ENCODE measurements around the gene AXIN2. TPM values are rescaled to one million over a fixed set of nuclear protein-coding genes. Genes with fewer than 3 reads are reported as not detected.

AXIN2 gene
- total RNA-seq, 1 donor from 2014 or later, result 19.8 TPM

GRCh38 chr17:65550075-65550662 lies 11.3 kb downstream of the AXIN2 start:
- H3K9ac ChIP-seq (ENCODE audit: low read depth in 1 of 3, low read length in 3 of 3), result peak overlapping the region in 1 of 3 donors; percentile 33
- H3K9me3 ChIP-seq (ENCODE audit: control insufficient read depth in 3 of 3, low read length in 3 of 3), result no peaks in the 10 kb centered on the region
- H3K36me3 ChIP-seq (ENCODE audit: control insufficient read depth in 3 of 3, insufficient read depth in 3 of 3, low read length in 3 of 3), result peaks cover 3 to 7% (median 6%) of the 10 kb centered on the region in 3 donors
- no peaks in the 10 kb centered on the region for H3K27me3 ChIP-seq (ENCODE audit: control insufficient read depth in 3 of 3, insufficient read depth in 3 of 3, low read length in 3 of 3)
- peak overlapping the region in 1 of 3 donors; percentile 13 for H3K4me3 ChIP-seq (ENCODE audit: low read length in 3 of 3)
- peaks cover 48 to 73% (median 72%) of the 10 kb centered on the region in 3 donors for H3K4me1 ChIP-seq (ENCODE audit: control insufficient read depth in 3 of 3, insufficient read depth in 3 of 3, low read length in 3 of 3)
- H3K27ac ChIP-seq (ENCODE audit: low read depth, low read length), result peak overlapping the region; percentile 62

DNA sequence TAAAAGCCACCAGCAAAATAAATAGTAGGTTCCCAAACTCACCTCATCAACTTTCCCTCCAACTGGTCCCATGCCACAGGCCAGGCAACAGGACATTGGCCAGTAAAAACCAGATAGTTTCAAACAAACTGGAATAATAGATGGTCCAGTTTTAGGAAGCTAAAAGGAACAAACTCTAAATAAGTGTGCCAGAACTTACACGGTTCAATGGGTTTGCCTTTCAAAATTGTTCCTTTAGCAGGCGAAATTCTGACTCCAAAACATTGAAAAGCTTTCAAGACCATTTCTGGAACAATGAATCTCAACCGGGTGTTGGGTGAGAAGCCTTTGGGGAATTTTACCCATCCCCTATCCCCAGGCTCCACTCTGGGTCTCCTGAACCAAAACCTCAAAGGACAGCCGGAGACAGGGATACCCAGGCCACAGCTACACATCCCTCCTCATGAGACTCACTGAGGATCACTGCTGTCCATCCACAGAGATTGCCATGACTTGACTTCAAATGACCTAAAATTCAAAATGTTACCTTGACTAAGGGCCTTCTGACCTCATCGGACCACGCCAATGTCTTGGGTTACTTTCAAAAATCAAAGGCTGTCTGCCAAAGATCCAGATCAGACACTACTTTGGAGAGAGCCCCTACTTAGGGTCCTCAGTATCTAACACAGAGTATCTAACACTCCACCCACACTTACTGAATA lies 13.0 kb downstream of the AXIN2 start:
- H3K9ac ChIP-seq (ENCODE audit: low read depth in 1 of 3, low read length in 3 of 3), result no peak overlapping the region
- H3K27ac ChIP-seq (ENCODE audit: low read depth, low read length), result peak overlapping the region; percentile 95
- H3K36me3 ChIP-seq (ENCODE audit: control insufficient read depth in 3 of 3, insufficient read depth in 3 of 3, low read length in 3 of 3), result peaks cover 3 to 7% (median 6%) of the 10 kb centered on the region in 3 donors
- H3K4me3 ChIP-seq (ENCODE audit: low read length in 3 of 3), result no peak overlapping the region
- no peaks in the 10 kb centered on the region for H3K27me3 ChIP-seq (ENCODE audit: control insufficient read depth in 3 of 3, insufficient read depth in 3 of 3, low read length in 3 of 3)
- peaks cover 56 to 87% (median 85%) of the 10 kb centered on the region in 3 donors for H3K4me1 ChIP-seq (ENCODE audit: control insufficient read depth in 3 of 3, insufficient read depth in 3 of 3, low read length in 3 of 3)
- no peaks in the 10 kb centered on the region for H3K9me3 ChIP-seq (ENCODE audit: control insufficient read depth in 3 of 3, low read length in 3 of 3)

- Histone ChIP-seq H3K27ac (ENCODE audit: low read depth, low read length) (peak overlapping the region; percentile 95), H3K9me3 (ENCODE audit: control insufficient read depth in 3 of 3, low read length in 3 of 3) (no peaks in the 10 kb centered on the region), H3K36me3 (ENCODE audit: control insufficient read depth in 3 of 3, insufficient read depth in 3 of 3, low read length in 3 of 3) (peaks cover 3 to 7% (median 6%) of the 10 kb centered on the region in 3 donors), H3K9ac (ENCODE audit: low read depth in 1 of 3, low read length in 3 of 3) (peak overlapping the region in 2 of 3 donors; percentile 35 to 58), H3K4me1 (ENCODE audit: control insufficient read depth in 3 of 3, insufficient read depth in 3 of 3, low read length in 3 of 3) (peaks cover 55 to 92% (median 89%) of the 10 kb centered on the region in 3 donors), H3K4me3 (ENCODE audit: low read length in 3 of 3) (peak overlapping the region in 2 of 3 donors; percentile 7 to 41), H3K27me3 (ENCODE audit: control insufficient read depth in 3 of 3, insufficient read depth in 3 of 3, low read length in 3 of 3) (no peaks in the 10 kb centered on the region)
Observed at GRCh38 chr17:65547253-65547670, 14.2 kb downstream of the AXIN2 start.

DNA sequence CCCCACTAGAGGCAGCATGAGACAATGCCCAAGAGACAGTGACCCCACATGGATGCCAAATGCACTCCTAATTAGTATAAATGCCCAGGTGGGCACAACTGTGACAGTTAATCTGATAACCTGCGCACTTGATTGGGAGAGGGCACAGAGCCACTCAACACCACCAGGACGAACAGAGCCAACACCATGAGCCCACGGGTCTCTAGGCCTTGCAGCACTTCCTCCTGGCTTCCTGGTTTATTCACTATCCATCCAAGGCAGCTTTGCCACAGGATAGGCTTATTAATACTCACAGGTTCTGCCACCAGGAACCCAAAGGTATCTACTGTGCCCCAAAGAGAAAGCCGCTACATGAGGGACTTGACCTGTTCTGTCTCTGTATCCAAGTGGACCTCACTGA lies 14.9 kb downstream of the AXIN2 start:
- H3K4me1 ChIP-seq (ENCODE audit: control insufficient read depth in 3 of 3, insufficient read depth in 3 of 3, low read length in 3 of 3), result peaks cover 55 to 92% (median 89%) of the 10 kb centered on the region in 3 donors
- H3K9ac ChIP-seq (ENCODE audit: low read depth in 1 of 3, low read length in 3 of 3), result peak overlapping the region in 2 of 3 donors; percentile 24 to 58
- no peaks in the 10 kb centered on the region for H3K27me3 ChIP-seq (ENCODE audit: control insufficient read depth in 3 of 3, insufficient read depth in 3 of 3, low read length in 3 of 3)
- peak overlapping the region in 1 of 3 donors; percentile 50 for H3K4me3 ChIP-seq (ENCODE audit: low read length in 3 of 3)
- H3K36me3 ChIP-seq (ENCODE audit: control insufficient read depth in 3 of 3, insufficient read depth in 3 of 3, low read length in 3 of 3), result peaks cover 3 to 9% (median 7%) of the 10 kb centered on the region in 3 donors
- no peaks in the 10 kb centered on the region for H3K9me3 ChIP-seq (ENCODE audit: control insufficient read depth in 3 of 3, low read length in 3 of 3)
- peak overlapping the region; percentile 95 for H3K27ac ChIP-seq (ENCODE audit: low read depth, low read length)

DNA sequence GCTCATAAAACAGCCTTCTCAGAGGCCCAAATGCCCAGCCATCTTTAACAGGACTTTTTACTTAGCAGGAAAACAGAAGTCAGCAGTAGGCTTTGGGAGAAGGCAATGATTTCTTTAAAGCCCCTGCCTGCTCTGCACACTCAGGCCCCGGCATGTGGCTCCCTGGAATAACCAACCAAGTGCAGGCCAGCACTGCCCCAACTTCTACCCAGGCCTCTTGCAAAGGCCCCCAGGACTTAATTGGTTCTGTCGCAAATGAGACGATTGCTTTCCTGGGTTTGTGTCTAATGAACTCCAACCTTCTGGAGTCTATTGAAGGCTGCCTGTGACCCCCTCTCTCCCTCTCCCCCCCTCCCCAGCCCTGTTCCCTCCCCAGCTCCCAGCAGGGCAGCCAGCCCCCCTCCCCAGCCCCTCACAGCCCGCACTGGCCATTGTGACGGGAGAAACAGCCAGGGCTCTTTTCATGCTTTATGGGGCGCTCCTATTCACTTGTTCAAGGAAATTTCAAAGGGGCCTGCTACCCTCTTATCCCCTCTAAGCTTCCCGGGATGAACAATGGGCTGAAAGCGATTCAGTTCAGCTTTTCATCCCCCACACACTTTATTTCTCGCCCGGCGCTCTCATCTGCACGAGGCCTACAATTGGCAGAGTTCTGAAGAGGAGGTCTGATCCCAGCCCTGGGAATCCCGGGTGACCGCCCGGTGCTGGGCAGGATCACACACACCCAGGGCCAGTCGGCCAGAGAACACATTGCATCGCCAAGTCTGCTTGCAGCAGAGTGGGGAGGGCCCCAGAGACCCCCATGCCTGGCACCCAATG lies 15.5 kb downstream of the AXIN2 start:
- H3K27me3 ChIP-seq (ENCODE audit: control insufficient read depth in 3 of 3, insufficient read depth in 3 of 3, low read length in 3 of 3), result no peaks in the 10 kb centered on the region
- H3K36me3 ChIP-seq (ENCODE audit: control insufficient read depth in 3 of 3, insufficient read depth in 3 of 3, low read length in 3 of 3), result peaks cover 3 to 13% (median 7%) of the 10 kb centered on the region in 3 donors
- H3K9me3 ChIP-seq (ENCODE audit: control insufficient read depth in 3 of 3, low read length in 3 of 3), result no peaks in the 10 kb centered on the region
- no peak overlapping the region for H3K4me3 ChIP-seq (ENCODE audit: low read length in 3 of 3)
- H3K27ac ChIP-seq (ENCODE audit: low read depth, low read length), result peak overlapping the region; percentile 95
- H3K9ac ChIP-seq (ENCODE audit: low read depth in 1 of 3, low read length in 3 of 3), result peak overlapping the region in 1 of 3 donors; percentile 58
- peaks cover 54 to 90% (median 87%) of the 10 kb centered on the region in 3 donors for H3K4me1 ChIP-seq (ENCODE audit: control insufficient read depth in 3 of 3, insufficient read depth in 3 of 3, low read length in 3 of 3)

DNA sequence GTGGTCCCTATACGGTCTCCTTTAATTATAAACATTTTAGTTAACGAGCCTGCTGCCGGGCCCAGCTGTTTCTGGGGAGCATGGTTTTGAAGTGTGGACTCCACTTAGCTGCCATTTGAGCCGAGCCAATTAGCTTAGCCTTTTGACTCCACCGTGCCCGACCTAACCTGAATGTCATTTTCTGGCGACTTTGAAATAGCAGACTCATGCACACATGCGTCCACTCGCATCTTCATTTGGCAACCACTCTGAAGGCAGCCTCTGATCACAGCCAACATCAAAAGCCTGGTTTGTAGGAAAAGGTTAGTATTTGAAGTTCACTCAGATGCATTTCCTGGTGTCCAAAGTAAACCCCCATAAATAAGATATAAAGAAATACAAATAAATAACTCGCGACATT lies 16.8 kb downstream of the AXIN2 start:
- Histone ChIP-seq H3K27ac (ENCODE audit: low read depth, low read length) (peak overlapping the region; percentile 95), H3K9ac (ENCODE audit: low read depth in 1 of 3, low read length in 3 of 3) (peak overlapping the region in 2 of 3 donors; percentile 16 to 34), H3K4me1 (ENCODE audit: control insufficient read depth in 3 of 3, insufficient read depth in 3 of 3, low read length in 3 of 3) (peaks cover 45 to 79% (median 78%) of the 10 kb centered on the region in 3 donors), H3K4me3 (ENCODE audit: low read length in 3 of 3) (no peak overlapping the region), H3K27me3 (ENCODE audit: control insufficient read depth in 3 of 3, insufficient read depth in 3 of 3, low read length in 3 of 3) (no peaks in the 10 kb centered on the region), H3K36me3 (ENCODE audit: control insufficient read depth in 3 of 3, insufficient read depth in 3 of 3, low read length in 3 of 3) (peaks cover 6 to 17% (median 12%) of the 10 kb centered on the region in 3 donors), H3K9me3 (ENCODE audit: control insufficient read depth in 3 of 3, low read length in 3 of 3) (no peaks in the 10 kb centered on the region)

GRCh38 chr17:65542610-65543009 lies 18.8 kb downstream of the AXIN2 start:
- Histone ChIP-seq H3K27ac (ENCODE audit: low read depth, low read length) (no peak overlapping the region), H3K9me3 (ENCODE audit: control insufficient read depth in 3 of 3, low read length in 3 of 3) (no peaks in the 10 kb centered on the region), H3K4me3 (ENCODE audit: low read length in 3 of 3) (no peak overlapping the region), H3K9ac (ENCODE audit: low read depth in 1 of 3, low read length in 3 of 3) (no peak overlapping the region), H3K36me3 (ENCODE audit: control insufficient read depth in 3 of 3, insufficient read depth in 3 of 3, low read length in 3 of 3) (peaks cover 13 to 18% (median 15%) of the 10 kb centered on the region in 3 donors), H3K4me1 (ENCODE audit: control insufficient read depth in 3 of 3, insufficient read depth in 3 of 3, low read length in 3 of 3) (peaks cover 42 to 66% (median 58%) of the 10 kb centered on the region in 3 donors), H3K27me3 (ENCODE audit: control insufficient read depth in 3 of 3, insufficient read depth in 3 of 3, low read length in 3 of 3) (no peaks in the 10 kb centered on the region)

GRCh38 chr17:65542067-65542466 lies 19.4 kb downstream of the AXIN2 start:
- no peak overlapping the region for H3K9ac ChIP-seq (ENCODE audit: low read depth in 1 of 3, low read length in 3 of 3)
- H3K4me1 ChIP-seq (ENCODE audit: control insufficient read depth in 3 of 3, insufficient read depth in 3 of 3, low read length in 3 of 3), result peaks cover 40 to 61% (median 52%) of the 10 kb centered on the region in 3 donors
- peaks cover 19 to 21% (median 19%) of the 10 kb centered on the region in 3 donors for H3K36me3 ChIP-seq (ENCODE audit: control insufficient read depth in 3 of 3, insufficient read depth in 3 of 3, low read length in 3 of 3)
- no peaks in the 10 kb centered on the region for H3K27me3 ChIP-seq (ENCODE audit: control insufficient read depth in 3 of 3, insufficient read depth in 3 of 3, low read length in 3 of 3)
- peak overlapping the region; percentile 36 for H3K27ac ChIP-seq (ENCODE audit: low read depth, low read length)
- no peaks in the 10 kb centered on the region for H3K9me3 ChIP-seq (ENCODE audit: control insufficient read depth in 3 of 3, low read length in 3 of 3)
- no peak overlapping the region for H3K4me3 ChIP-seq (ENCODE audit: low read length in 3 of 3)

GRCh38 chr17:65541453-65541852 lies 20.0 kb downstream of the AXIN2 start:
- Histone ChIP-seq H3K9ac (ENCODE audit: low read depth in 1 of 3, low read length in 3 of 3) (no peak overlapping the region), H3K27me3 (ENCODE audit: control insufficient read depth in 3 of 3, insufficient read depth in 3 of 3, low read length in 3 of 3) (no peaks in the 10 kb centered on the region), H3K4me3 (ENCODE audit: low read length in 3 of 3) (no peak overlapping the region), H3K9me3 (ENCODE audit: control insufficient read depth in 3 of 3, low read length in 3 of 3) (no peaks in the 10 kb centered on the region), H3K4me1 (ENCODE audit: control insufficient read depth in 3 of 3, insufficient read depth in 3 of 3, low read length in 3 of 3) (peaks cover 34 to 55% (median 46%) of the 10 kb centered on the region in 3 donors), H3K36me3 (ENCODE audit: control insufficient read depth in 3 of 3, insufficient read depth in 3 of 3, low read length in 3 of 3) (peaks cover 25 to 27% (median 25%) of the 10 kb centered on the region in 3 donors), H3K27ac (ENCODE audit: low read depth, low read length) (peak overlapping the region; percentile 36)
